ENCODE measurements around the gene DHCR7.

The DHCR7 gene

DNA sequence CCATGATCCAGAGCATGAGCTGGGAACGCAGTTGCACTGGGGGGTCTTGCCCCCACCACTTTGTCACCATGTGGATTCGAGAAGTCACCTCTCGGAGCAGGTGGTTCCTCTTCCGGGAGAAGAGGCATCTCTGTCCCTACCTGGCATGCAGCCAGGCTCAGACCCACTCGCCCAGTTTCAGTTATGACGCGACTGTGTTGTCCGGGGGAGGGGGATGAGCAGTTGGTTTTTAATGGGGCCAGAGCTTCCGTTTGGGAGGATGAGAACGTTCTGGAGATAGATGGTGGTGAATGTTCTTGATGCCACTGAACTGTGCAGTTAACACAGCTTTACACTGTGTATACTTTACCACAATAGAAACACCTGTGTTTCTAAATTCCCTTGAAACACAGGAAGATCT, 41.5 kb downstream of the DHCR7 start:
- no peak for DNase-seq

DNA sequence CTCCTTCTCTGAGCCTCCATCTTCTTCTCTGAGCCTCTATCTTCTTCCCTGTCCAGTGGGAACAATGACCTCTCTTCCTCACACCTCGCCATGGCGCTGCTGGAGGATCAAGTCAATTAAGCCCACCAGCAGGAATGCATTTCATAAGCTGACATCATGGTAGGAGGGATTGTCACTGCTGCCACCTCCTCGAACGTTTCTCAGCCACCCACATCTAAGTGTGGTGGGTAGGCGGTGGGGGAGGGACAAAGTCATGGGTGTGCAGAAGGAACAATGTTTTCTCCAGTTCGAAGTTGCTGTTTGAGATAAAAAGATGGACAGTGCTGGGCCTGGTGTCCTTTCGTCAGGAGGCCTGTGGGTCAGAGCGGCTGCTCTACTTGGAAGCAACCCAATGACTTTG, 44.0 kb downstream of the DHCR7 start:
- DNase-seq: no peak

DNA sequence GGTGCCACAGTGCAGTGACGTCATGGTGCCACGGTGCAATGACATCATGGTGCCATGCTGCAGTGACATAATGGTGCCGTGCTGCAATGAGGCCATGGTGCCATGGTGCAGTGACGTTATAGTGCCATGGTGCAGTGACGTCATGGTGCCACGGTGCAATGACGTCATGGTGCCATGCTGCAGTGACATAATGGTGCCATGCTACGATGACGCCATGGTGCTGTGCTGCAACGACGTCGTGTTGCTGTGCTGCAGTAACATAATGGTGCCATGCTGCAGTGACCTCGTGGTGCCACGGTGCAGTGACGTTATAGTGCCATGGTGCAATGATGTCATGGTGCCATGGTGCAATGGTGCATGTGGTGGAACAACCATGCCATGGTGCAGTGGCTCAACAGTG, 45.3 kb downstream of the DHCR7 start:
- no peak for DNase-seq

DNA sequence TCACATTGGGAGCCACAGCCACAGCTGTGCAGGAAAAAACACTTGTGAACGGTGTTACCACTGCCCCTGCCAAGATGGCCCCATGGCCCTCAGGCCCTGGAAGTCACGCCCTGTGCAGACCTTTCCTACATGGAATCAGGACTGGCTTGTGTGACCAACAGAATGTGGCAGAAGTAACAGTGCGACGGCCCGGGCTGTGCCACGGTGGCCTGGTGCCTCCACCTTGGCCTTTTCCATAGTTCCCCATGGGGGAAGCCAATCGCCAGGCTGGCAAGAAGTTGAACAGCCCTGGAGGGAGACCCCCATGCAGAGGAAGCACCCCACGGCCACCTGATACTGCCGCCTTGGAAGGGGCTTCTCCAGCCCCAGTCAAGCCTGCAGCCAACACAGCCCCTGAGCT, 48.0 kb downstream of the DHCR7 start:
- no peak for DNase-seq

DNA sequence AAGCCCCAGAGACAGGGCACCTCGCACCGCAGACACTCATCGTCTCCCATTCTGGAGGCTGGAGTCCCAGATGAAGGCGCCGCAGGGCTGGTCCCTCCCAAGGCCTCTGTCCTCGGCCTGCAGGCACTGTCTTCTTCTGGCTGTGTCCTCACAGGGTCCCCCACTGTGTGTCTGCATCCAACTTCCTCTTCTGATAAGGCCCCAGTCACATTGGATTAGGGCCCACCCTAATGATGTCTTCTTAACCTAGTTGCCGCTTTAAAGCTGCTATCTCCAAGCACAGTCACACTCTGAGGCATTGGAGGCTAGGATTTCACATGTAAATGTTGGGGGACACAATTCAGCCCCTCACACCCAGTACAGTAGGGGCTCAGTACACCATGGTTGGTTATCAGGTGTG, 48.9 kb downstream of the DHCR7 start:
- DNase-seq: no peak

DNA sequence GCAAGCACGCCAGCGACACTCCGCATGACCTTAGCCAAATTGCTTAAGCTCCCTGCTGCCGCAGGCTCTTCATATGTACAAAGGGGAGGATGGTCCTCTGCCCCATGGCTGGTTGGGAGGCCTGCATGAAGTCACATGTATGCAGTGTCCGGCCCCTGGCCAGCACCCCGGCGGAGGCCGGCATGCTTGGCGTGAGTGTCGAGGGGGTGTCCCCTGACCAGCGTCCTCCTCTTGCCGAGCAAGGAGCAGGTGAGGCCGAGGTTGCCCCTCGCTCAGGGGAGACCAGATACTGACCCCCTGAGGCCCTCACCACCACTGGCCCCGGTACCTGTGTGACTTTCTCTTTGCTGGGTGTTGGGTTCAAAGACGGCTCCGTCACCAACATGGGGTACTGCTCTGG, 50.2 kb downstream of the DHCR7 start:
- DNase-seq: no peak

- DNase-seq: no peak
These were observed 50.8 kb downstream of the DHCR7 start for GRCh38 chr11:71397331-71397860.

- no peak for DNase-seq
These were observed 51.6 kb downstream of the DHCR7 start for GRCh38 chr11:71396548-71397123.

GRCh38 chr11:71395774-71396173, 52.4 kb downstream of the DHCR7 start:
- DNase-seq: no peak

DNA sequence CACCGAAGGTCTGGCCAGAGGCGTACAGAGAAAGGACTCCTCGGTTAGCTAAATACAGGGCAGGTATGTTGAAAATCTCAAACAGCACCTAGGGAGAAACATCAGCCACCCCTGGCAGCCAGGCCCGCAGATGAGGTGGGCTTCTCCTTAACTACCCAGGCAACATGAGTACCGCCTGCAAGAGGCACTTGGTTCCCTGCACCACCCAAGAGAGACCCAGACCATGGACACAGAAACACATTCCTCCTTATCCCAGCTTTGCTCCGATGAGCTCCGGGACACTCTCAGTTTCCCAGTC, 53.0 kb downstream of the DHCR7 start:
- DNase-seq: no peak

- DNase-seq: no peak
These were observed 54.9 kb downstream of the DHCR7 start for GRCh38 chr11:71393283-71393682.

- DNase-seq: no peak
These were observed 56.4 kb downstream of the DHCR7 start for GRCh38 chr11:71391796-71392195.

- no peak for DNase-seq
These were observed 56.8 kb downstream of the DHCR7 start for GRCh38 chr11:71391352-71391751.

- DNase-seq: no peak
These were observed 59.5 kb downstream of the DHCR7 start for GRCh38 chr11:71388637-71389235.

DNA sequence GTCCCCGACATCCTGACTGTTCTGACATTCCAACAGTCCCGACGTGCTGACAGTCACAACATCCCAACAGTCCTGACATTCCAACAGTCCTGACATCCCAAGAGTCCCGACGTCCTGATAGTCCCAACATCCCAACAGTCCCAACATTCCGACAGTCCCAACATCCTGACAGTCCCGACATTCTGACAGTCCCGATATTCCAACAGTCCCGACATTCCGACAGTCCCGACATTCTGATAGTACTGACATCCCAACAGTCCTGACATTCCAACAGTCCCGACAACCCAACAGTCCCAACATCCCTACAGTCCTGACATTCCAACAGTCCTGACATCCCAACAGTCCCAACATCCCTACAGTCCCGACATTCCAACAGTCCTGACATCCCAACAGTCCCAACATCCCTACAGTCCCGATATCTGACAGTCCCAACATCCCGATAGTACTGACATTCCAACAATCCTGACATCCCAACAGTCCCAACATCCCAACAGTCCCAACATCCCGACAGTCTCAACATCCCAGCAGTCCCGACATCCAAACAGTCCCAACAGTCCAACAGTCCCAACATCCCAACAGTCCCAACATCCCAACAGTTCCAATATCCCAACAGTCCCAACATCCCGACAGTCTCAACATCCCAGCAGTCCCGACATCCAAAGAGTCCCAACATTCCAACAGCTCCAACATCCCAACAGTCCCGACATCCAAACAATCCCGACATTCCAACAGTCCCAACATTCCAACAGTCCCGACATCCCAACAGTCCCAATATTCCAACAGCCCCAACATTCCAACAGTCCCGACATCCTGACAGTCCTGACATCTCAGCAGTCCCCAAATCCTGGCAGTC, 60.2 kb downstream of the DHCR7 start:
- DNase-seq: no peak

DNA sequence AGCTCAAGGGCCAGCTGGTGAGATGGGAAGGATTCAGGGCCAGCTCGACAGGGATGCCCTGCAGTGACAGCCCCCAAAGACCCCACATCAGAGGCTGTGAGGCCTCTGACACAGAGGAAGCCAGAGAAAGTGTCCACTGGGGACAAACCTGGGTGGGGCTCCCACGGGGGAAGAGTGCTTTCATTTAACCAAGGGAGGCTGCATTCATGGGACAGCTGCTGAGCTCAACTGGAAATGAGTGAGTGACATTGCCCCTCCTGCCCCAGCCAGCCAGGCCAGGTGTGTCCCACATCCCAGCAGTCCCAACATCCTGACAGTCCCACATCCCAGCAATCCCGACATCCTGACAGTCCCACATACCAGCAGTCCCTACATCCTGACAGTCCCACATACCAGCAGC, 61.0 kb downstream of the DHCR7 start:
- DNase-seq: no peak

DNA sequence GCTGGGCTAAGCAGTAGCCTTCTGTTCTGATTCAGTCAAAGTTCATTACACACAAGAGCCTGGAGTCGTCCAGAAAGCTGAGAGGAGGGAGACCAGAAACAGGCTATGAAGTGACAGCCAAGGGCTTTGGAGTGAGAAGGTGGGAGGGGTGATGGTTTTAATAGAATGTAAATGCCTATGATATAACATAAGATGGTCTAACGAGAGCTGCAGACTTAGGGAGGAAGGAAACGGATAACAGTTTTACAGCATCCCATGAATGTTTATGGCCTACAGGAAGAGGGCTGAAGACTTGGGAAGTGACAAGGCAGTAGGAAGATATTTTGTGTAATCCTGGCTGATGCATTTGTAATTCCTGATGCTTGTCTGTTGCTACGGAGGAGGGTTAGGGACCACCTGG, 62.0 kb downstream of the DHCR7 start:
- no peak for DNase-seq

DNA sequence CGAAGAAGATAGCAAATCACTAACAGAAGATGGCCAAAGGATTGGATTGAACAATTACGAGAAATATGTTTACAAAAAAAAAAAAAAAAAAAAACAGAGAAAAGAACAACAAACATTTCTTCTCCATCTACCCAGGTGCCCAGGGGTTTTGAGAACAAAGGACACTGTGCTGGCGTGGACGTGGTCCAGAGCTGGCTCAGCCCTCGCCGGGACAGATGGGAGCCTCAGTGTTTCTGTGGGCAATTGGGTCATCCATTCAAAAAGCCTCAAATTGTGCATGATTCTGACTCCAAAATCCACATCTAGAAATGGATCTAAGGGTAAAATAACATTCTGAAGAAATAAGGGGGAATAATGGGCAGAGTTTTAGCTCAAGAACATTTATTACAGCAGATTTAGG, 63.1 kb downstream of the DHCR7 start:
- DNase-seq: no peak

GRCh38 chr11:71384561-71384960, 63.6 kb downstream of the DHCR7 start:
- DNase-seq: no peak

All from stimulated activated CD4-positive, alpha-beta T cell treated with anti-CD3 and anti-CD28 coated beads, Interleukin-1b, Interleukin-23, amount 100 ng/mL, for 48 hours (primary cell).